Dendritic cell treated with granulocyte-macrophage colony-stimulating factor and Interleukin-4, amounts not matched to agents 40 ng/mL and 50 ng/mL, for 4 days (primary cell): ENCODE results near the gene ADARB1.

ENCODE experiments used
- H3K27ac Mint-ChIP-seq: one replicate; pipeline ENCODE4 v1.8.0; 2022; ENCODE audit warnings: mild to moderate bottlenecking, mixed read lengths
- H3K27me3 Mint-ChIP-seq: one replicate; pipeline ENCODE4 v1.8.0; 2022; ENCODE audit warnings: mild to moderate bottlenecking, mixed read lengths
- H3K36me3 Mint-ChIP-seq: one replicate; pipeline ENCODE4 v1.8.0; 2022; ENCODE audit warnings: low read depth, mixed read lengths
- H3K4me1 Mint-ChIP-seq: one replicate; pipeline ENCODE4 v1.8.0; 2022; ENCODE audit warnings: low read depth, mixed read lengths
- H3K4me3 Mint-ChIP-seq: one replicate; pipeline ENCODE4 v1.8.0; 2022; ENCODE audit warnings: mild to moderate bottlenecking, moderate library complexity, mixed read lengths
- H3K9me3 Mint-ChIP-seq: one replicate; pipeline ENCODE4 v1.8.0; 2022; ENCODE audit warnings: mixed read lengths
- intact Hi-C: fragments of 100-400 bp; cut with micrococcal nuclease; formaldehyde crosslinking; loops from one replicate; pipeline ENCODE4 v1.15.0; 2022

Gene ADARB1

GRCh38 chr21:45255381-45256020, 181.1 kb downstream of the ADARB1 start:
- H3K4me3 Mint-ChIP-seq, result no peak overlapping the region
- intact Hi-C loops, result no loop called here
- no peaks in the 10 kb centered on the region for H3K4me1 Mint-ChIP-seq
- H3K27ac Mint-ChIP-seq, result no peak overlapping the region
- H3K36me3 Mint-ChIP-seq, result no peaks in the 10 kb centered on the region
- peaks cover 14% of the 10 kb centered on the region for H3K9me3 Mint-ChIP-seq
- peaks cover 12% of the 10 kb centered on the region for H3K27me3 Mint-ChIP-seq

GRCh38 chr21:45256021-45256911, 181.9 kb downstream of the ADARB1 start:
- Mint-ChIP-seq H3K27me3 (peaks cover 12% of the 10 kb centered on the region), H3K4me3 (no peak overlapping the region), H3K9me3 (peaks cover 6% of the 10 kb centered on the region), H3K36me3 (no peaks in the 10 kb centered on the region), H3K4me1 (peaks cover 5% of the 10 kb centered on the region), H3K27ac (no peak overlapping the region)
- intact Hi-C loops, result no loop called here

DNA sequence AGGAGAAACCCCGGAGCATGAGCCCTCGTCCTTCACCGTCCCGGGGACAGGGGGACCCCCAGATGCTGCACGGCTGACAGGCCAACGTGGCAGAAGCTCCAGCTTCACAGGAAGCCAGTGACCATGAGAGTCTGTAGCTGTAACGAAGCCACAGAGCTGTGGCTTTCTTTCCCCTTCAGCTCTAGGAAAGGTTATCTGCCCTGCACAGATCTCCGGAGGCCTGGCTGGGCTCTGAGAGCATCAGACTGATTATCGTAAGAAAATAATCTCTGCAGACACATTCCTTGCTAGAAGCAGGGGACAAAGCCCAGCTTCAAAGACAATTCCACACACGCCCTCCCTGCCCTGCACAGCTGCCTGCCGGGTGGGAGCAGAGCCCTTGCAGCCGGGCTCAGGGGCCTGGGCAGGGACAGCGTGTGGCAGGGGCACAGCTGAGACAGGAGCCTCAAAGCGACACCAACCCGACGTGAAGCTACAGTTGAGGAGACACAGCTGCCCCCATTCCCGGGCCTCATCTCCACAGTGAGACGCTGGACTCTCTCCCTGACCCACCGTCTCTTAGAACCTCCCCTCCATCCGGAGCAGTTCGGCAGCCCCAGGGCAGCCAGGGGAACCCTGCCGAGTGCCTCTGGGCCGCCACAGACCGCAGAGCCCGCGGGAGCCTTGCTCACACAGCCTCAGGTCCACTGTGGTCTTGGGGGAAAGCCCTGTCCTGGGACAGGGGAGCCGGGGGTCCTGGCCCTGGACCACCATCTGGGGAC, 182.7 kb downstream of the ADARB1 start:
- H3K27me3 Mint-ChIP-seq, result peaks cover 12% of the 10 kb centered on the region
- no peak overlapping the region for H3K4me3 Mint-ChIP-seq
- H3K27ac Mint-ChIP-seq, result no peak overlapping the region
- peaks cover 5% of the 10 kb centered on the region for H3K4me1 Mint-ChIP-seq
- intact Hi-C loops, result no loop called here
- H3K36me3 Mint-ChIP-seq, result no peaks in the 10 kb centered on the region
- H3K9me3 Mint-ChIP-seq, result no peaks in the 10 kb centered on the region

DNA sequence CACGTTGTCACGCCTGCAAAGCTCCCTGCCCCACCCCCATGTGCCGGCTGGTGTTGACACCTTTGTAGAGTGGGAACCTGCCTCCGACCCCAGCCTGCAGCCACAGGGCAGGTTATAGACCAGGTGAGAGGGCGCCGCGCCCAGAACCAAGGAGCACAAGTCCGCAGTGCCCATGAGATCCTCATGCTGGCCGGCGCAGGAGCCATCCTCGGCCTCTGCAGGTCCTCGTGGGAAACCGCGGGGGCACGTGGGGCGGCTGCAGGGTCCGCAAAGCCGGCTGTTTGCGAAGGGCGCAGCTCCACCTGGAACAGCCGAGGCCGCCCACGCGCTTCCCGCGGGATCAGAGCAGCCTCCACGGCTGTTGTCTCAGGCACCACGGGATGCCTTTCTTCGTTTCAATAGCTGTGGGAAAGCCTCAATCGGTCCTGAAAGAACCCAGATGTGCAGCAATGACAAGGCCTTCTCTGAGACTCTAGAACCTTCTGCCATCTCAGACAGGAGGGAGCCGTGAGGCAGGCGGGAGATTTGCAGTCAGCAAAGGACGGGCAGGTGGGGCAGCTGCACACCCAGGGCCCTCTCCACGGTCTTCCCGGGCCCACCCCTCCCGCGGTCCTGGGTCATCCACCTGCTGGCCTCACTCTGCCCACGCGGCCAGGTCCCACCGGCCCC, 183.4 kb downstream of the ADARB1 start:
- intact Hi-C loops, result no loop called here

GRCh38 chr21:45258466-45258865, 184.1 kb downstream of the ADARB1 start:
- Mint-ChIP-seq H3K27ac (no peak overlapping the region), H3K4me3 (no peak overlapping the region), H3K27me3 (peaks cover 10% of the 10 kb centered on the region), H3K36me3 (peaks cover 7% of the 10 kb centered on the region), H3K4me1 (peaks cover 5% of the 10 kb centered on the region), H3K9me3 (no peaks in the 10 kb centered on the region)
- intact Hi-C loops, result no loop called here

More for the DNA sequence above, 183.4 kb downstream of the ADARB1 start:
- H3K27me3 Mint-ChIP-seq, result peaks cover 12% of the 10 kb centered on the region
- H3K36me3 Mint-ChIP-seq, result peaks cover under 1% of the 10 kb centered on the region
- H3K4me3 Mint-ChIP-seq, result no peak overlapping the region
- peaks cover 5% of the 10 kb centered on the region for H3K4me1 Mint-ChIP-seq
- H3K9me3 Mint-ChIP-seq, result no peaks in the 10 kb centered on the region
- H3K27ac Mint-ChIP-seq, result no peak overlapping the region

DNA sequence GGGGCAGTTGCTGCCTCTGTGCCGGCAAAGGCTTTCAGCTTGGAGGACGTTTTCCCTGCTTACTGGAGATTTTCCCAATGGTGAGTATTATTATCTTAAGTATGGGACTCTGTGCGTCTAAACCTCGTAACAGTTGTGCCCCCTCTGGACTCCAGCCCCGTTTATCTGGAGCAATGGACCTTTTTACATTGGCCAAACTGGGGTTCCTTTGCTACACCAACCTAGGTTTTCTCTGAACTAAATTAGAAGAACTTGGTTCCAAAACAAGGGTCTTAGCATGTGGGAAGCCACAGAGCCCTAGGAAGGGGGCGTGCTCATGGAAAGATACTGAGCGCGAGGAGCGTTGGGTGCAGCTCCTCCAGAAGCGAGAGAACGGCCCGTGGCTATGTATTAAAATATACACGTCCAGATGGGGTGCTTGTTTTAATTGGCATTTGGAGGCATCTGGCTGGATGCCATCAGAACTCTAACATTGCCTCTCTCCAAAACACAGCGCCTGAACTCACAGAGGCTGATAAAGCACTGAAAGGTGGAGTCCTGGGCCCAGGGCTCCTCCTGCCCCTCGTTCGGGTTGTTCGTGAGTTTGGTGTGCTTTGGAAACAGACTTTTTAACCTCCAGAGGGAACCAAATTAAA, 184.9 kb downstream of the ADARB1 start:
- intact Hi-C loops, result no loop called here
- Mint-ChIP-seq H3K9me3 (no peaks in the 10 kb centered on the region), H3K27me3 (peaks cover 10% of the 10 kb centered on the region), H3K4me1 (peaks cover 5% of the 10 kb centered on the region), H3K36me3 (peaks cover 15% of the 10 kb centered on the region), H3K27ac (no peak overlapping the region), H3K4me3 (no peak overlapping the region)

GRCh38 chr21:45260191-45260825, 185.9 kb downstream of the ADARB1 start:
- no peak overlapping the region for H3K27ac Mint-ChIP-seq
- no peak overlapping the region for H3K4me3 Mint-ChIP-seq
- H3K27me3 Mint-ChIP-seq, result peaks cover 6% of the 10 kb centered on the region
- no peaks in the 10 kb centered on the region for H3K9me3 Mint-ChIP-seq
- H3K36me3 Mint-ChIP-seq, result peaks cover 25% of the 10 kb centered on the region
- H3K4me1 Mint-ChIP-seq, result peaks cover 5% of the 10 kb centered on the region
- intact Hi-C loops, result no loop called here

GRCh38 chr21:45261093-45261492, 186.7 kb downstream of the ADARB1 start:
- H3K36me3 Mint-ChIP-seq, result peaks cover 33% of the 10 kb centered on the region
- H3K27ac Mint-ChIP-seq, result no peak overlapping the region
- H3K4me1 Mint-ChIP-seq, result peaks cover 5% of the 10 kb centered on the region
- no peaks in the 10 kb centered on the region for H3K9me3 Mint-ChIP-seq
- no peak overlapping the region for H3K4me3 Mint-ChIP-seq
- H3K27me3 Mint-ChIP-seq, result peaks cover 3% of the 10 kb centered on the region
- intact Hi-C loops, result no loop called here

DNA sequence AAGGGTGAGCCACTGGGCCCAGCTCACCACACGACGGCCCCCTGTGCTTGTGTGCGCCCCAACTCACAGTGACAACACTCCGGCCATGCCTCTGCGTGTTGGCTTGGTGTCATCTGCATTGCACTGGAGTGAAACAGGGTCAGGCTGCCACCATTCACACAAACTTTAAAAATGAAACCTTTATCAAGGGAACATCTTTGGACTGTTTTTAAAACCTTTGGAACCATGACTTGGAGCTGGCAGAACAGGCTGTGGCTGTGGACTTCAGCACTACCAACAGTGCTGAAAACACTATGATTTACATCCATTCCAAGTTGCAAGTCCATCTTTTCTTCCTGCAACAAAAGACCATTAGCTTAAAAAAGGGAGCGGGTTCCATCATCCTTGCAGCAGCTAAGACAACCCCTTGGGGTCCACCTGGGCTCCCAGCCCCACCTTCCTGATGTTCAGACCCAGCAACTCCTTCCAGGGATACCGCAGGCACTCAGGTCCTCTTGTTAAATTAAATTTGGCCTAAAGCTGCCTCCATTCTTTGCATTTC, 187.7 kb downstream of the ADARB1 start:
- Mint-ChIP-seq H3K4me3 (no peak overlapping the region), H3K4me1 (peaks cover 5% of the 10 kb centered on the region), H3K27ac (no peak overlapping the region), H3K27me3 (peaks cover 3% of the 10 kb centered on the region), H3K9me3 (no peaks in the 10 kb centered on the region), H3K36me3 (peaks cover 43% of the 10 kb centered on the region)
- intact Hi-C loops, result no loop called here

DNA sequence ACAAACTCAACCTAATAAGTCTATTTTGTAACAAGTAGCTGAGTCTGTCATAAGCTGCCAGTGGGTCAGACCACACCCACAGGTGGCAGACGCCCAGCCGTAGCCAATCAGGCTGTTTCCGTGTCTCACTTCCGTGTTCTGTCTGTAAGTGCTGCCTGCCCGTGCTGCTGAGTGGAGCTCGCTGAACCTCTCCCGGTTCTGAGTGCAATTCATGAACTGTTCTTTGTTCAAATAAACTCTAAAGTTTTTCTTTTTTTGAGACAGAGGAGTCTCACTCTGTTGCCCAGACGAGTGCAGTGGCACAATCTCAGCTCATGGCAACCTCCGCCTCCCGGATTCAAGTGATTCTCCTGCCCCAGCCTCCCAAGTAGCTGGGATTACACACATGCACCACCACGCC, 188.2 kb downstream of the ADARB1 start:
- peaks cover 1% of the 10 kb centered on the region for H3K27me3 Mint-ChIP-seq
- H3K4me1 Mint-ChIP-seq, result peaks cover 5% of the 10 kb centered on the region
- H3K9me3 Mint-ChIP-seq, result no peaks in the 10 kb centered on the region
- H3K27ac Mint-ChIP-seq, result no peak overlapping the region
- H3K4me3 Mint-ChIP-seq, result no peak overlapping the region
- intact Hi-C loops, result no loop called here
- peaks cover 48% of the 10 kb centered on the region for H3K36me3 Mint-ChIP-seq

- H3K36me3 Mint-ChIP-seq, result peaks cover 57% of the 10 kb centered on the region
- no peaks in the 10 kb centered on the region for H3K9me3 Mint-ChIP-seq
- H3K27ac Mint-ChIP-seq, result no peak overlapping the region
- H3K4me3 Mint-ChIP-seq, result no peak overlapping the region
- intact Hi-C loops, result no loop called here
- peaks cover 1% of the 10 kb centered on the region for H3K27me3 Mint-ChIP-seq
- H3K4me1 Mint-ChIP-seq, result peaks cover 5% of the 10 kb centered on the region
Measured at GRCh38 chr21:45263534-45263933, 189.2 kb downstream of the ADARB1 start.

GRCh38 chr21:45264146-45264911, 189.9 kb downstream of the ADARB1 start:
- H3K27ac Mint-ChIP-seq, result no peak overlapping the region

More at GRCh38 chr21:45264146-45264911, 189.9 kb downstream of the ADARB1 start:
- intact Hi-C loops, result no loop called here
- Mint-ChIP-seq H3K4me3 (no peak overlapping the region), H3K9me3 (no peaks in the 10 kb centered on the region), H3K4me1 (peaks cover 5% of the 10 kb centered on the region), H3K27me3 (no peaks in the 10 kb centered on the region), H3K36me3 (peaks cover 59% of the 10 kb centered on the region)
